HG03521 (cell line): ENCODE results near the gene CREB5.

ENCODE experiments used
- ATAC-seq: cut with Tn5 transposase; IDR thresholded peaks from one replicate; pipeline ENCODE4 v1.9.1; 2021; ENCODE audit warnings: mild to moderate bottlenecking, moderate library complexity; ENCODE audit not compliant: unreplicated experiment

The CREB5 gene

DNA sequence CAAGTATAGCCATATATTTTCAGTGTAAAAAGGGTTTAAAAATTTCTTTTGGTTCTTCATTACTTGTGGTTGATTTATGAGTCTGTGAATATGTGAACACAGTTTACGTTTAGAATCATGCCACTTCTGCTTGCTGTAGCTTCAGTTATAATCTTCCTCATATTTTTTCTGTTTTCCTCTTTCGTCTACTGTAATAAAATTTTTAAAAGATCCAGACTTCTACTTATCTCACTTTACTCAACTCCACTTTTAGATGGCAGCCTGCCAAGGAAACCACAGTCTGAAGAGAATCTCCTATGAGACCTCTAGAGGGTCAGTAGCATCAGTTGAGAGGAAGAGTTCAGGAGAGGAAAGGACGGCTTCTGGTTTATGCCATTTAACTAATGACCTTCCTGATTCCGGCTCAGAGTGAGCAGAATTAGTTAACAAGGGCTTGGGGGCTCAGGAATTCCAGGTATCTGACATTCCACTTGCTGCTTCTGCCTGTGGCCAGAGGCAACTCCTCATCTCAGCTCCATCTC, 21.4 kb downstream of the CREB5 start:
- ATAC-seq = no peak

DNA sequence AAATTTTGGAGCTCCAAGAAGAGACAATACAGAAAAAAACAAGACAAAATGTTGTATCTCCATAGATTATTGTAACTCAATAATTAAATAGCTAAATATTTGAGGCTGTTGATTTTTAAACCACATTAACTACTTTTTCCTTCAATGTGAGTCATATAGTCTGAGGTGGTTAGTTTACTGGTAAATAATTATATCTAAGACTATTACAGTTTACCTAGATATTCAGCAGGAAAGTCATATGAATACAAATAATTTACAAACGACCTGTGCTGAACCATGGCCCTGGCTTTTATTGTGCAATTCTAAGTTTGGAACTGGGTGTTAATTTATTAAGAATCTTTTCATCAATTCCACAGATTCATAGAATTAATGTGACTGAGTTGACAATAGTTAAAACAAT, 22.2 kb downstream of the CREB5 start:
- ATAC-seq = no peak

DNA sequence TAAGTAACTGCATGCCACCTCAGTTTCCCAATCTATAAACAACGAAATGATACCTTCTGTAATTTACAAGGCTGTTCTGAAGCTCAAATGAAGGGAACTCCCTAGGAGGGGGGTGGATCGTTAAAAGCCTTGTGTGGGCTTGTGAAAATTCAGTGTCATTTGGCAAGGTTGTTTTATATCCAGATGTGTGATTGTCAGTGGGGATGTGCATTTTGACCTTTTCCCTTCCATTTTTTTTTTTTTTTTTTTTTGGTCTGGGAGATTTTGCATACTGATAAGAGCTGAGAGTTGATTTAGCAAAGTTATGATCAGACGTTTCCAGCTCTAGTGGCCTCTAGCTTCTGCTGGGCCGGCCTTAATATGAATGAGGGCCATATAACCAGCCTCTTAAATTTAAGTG, 22.8 kb downstream of the CREB5 start:
- ATAC-seq = no peak

DNA sequence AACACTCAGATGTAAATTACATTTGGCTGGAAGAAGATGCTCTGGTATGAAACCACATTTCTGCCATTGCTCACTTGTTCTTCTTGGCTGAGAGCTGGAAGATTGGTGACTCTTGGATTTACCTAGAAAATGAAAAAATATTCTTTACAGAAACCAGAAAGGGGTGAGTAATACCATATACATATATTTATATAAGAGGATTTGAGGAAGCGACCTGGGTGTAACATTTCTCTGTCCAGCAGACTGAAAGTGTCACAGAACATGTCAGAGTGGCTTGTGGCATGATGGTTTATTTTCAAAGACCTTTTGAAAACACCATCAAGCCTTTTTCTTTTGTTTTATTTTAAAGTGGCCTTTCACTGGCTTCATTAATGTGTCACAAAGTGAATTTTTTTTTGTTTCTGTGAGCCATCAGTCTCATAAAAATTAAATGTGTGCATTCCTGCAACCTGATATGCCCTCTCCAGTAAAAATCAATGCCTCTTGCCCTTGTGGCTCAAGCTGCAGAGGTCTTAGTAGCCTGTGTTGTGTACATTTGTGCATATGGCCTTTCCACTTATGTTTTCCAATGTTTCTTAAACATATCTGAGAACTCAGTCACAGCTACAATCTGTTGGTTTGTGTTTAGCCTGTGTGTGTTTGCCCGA, 23.5 kb downstream of the CREB5 start:
- no peak for ATAC-seq

DNA sequence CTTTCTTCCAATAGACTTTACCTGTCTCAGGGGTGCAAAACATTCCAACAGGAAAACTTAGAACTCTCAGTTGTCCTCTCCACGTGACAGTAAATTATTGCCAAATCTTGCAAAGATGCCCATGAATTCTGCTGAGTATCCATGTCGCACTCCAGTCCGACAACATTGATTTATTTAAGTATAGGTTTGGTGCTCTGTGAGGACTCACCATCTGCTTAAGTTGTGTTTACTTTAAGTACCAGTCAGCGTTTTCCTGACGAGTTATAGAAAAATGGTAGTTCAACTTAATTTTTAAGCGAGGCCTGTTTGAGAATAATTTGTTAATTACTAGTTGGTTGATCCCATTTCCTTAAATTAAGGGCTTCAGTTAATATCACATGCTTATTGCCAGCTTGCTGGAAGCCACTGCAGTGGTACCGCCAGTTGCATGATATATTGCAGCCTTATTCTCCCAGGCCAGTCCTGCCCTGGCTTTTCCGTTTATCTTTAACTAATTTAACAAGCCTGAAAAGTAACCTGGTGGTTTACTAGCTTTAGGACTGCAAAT, 27.8 kb downstream of the CREB5 start:
- ATAC-seq = no peak

DNA sequence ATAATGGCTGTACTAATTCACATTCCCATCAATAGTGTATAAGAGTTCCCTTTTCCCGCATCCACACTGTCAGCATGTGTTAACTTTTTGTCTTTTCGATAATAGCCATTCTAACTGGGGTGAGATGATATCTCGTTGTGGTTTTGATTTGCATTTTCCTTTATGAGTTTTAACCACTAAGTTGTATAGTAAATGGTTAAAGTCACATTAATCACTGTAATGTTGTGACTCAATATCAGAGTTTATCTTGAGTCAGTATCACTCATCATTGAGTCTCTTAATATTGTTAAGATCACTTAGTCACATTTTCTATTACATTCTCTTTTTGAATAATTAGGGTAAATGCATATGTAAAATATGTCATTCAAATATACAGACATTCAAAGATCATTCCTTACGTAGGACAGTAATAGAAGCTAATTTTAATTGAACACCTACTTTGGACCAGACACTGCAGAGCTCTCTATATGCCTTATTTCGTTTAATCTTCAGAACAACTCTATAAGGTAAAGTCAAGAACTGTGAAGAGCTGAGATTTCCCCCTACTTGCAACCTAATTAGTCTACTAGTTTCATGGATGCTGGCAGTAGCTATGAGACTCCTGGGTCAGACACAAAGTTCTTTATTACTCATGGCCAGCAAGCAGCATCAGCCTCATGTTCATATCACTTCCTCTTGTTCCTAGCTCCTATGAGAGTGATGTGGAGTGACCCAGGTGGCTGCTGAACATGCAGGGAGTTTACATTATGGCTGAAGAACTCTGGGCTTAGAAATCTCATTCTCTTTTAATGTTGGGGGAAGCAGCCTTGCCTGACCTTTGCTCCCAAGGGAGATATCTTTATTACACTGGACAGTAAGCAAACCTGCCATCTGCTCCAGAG, 30.5 kb downstream of the CREB5 start:
- ATAC-seq = no peak

DNA sequence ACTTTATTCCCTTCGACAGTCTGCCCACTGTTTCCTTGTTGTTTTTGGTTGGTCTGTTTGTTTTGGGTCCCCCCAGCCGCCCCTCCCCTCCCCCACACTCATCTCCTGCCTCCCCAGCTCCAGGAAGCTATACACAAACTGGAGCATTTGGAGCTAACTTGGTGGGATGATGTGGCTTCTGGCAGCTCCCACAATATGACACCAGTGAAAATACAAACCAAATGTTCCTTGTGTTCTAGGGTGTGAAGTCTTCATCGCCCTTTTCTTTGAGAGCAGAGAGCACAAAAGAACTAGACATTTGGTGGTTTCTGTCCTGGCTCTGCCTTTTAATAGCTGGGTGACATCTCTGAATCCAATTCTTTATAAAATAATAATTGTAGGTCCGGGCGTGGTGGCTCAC, 33.8 kb downstream of the CREB5 start:
- no peak for ATAC-seq

DNA sequence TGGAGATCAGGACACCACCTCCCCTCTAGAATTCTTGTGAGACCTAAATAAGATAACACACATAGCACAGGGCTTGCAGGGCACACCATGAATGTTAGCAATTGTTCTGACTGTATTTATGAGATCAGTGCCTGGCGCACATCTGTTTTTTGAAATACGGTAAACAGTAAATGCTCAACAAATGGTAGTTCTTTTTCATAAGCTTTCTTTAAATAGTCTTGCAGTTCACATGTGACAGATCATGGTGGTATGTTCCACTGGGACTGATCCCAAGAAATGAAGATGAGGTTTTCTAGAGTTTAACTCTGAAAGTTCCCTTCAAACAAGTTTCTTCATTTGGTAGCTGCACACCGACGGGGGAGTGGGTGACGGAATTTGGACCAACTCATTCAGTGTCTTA, 34.8 kb downstream of the CREB5 start:
- ATAC-seq = no peak

DNA sequence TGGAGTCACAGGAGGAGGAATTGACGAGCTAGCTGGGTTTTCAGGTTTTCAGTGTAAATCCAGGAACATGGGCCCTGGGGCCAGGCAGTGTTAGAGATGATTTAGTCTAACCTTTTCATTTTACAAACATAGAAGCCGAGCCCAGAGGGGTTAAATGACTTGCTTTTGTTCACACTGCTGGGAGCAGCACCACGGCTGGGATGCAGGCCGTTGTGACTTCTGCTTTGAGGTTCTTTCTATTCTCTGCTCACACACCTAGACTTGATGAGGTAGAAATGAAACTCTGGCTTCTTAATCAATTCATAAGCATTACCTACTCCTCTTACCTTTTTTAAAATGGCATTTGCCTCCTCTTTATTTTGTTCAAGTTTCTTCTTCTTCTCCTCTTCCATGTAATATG, 36.4 kb downstream of the CREB5 start:
- ATAC-seq = no peak

DNA sequence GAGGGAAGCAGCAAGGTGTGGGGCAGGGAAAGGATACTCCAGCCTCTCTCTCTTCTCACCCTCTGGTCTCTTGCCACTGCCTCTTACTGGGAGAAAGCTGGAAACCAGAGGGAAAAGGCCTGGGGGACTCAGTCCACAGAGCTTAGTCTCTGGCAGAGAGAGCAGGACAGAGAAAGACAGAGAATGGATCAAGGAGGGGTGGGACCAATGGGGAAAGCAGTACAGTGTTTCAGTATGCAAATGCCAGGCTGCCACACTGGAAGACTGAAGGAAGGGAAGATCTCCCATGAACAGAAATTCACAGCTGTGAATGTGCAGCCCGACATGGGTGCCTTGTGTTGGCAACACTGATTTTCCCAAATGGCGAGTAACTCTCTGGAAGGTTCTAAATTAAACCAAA, 40.4 kb downstream of the CREB5 start:
- ATAC-seq = no peak

DNA sequence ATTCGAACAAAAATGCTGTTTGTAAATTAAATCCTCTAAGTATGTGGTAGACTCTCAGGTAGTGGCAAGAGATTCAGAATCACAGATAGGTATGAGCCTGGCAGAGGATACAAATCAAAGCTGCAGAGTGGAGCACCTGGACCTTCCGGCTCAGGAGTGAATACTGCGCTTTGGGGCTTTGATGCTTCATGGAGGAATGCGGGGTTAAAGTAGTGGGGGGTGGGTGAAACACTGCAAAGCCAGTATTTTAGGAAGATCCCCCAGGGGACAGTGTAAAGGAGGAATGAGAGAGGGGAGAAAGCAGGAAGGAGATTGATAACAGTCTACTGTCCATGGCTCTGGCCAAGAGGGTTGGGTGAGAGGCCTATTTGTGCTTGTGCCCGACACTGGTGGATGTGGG, 43.2 kb downstream of the CREB5 start:
- no peak for ATAC-seq

DNA sequence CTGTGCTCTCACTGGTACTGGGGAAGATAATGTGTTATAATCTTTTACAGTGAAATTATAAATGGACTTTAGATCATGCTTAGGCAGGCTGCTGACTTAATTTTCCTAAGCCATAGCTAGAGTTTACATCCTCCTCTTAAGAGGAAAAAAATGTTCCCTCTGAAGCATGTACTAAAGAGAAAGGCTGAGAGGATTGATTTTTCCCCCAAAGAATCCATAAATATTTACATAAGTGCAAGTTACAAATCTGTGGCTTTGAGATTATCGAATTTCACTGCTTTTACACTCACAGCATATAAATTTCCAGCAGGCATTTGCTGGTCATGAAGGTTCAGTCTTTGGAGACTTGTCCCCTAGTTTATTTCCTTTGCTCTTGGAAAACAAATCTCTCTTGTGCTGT, 43.7 kb downstream of the CREB5 start:
- no peak for ATAC-seq

DNA sequence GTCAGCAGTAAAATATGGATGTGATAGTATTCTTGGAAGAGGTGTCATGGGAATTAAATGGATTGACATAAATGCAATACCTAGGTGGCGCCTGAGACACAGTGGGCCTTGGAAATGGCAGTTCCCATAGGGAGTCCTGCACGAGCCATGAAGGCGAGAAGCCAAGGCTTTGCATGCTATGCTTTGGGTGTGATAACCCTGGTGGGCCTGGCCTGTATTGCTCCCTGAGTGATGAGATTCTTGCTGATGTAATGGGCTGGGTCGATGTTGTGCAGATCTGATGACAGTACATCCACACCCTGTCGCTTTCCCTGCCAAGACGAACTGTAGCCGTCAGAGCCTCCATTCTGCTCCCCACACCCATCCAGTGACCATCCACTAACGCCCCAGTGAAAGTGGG, 46.4 kb downstream of the CREB5 start:
- ATAC-seq = no peak

DNA sequence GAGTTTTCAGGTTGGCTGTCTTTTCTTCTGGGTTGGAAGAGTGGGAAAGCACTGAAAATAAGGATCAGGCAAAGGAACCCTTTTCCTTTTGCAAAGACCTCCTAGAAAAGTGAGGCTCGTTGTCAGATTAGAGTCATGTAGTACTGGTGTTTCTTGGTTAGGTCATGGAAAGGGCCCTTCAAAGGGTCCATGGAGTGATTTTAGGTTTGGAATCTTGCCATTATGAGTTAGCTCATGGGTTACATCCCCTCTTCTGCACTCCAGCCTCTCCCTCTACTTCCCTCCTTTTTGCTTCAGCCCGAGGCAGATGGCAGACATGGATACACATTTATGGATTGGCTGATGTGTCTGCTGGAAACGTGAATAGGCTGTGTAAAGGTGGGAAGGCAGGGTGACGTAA, 47.0 kb downstream of the CREB5 start:
- ATAC-seq = no peak

DNA sequence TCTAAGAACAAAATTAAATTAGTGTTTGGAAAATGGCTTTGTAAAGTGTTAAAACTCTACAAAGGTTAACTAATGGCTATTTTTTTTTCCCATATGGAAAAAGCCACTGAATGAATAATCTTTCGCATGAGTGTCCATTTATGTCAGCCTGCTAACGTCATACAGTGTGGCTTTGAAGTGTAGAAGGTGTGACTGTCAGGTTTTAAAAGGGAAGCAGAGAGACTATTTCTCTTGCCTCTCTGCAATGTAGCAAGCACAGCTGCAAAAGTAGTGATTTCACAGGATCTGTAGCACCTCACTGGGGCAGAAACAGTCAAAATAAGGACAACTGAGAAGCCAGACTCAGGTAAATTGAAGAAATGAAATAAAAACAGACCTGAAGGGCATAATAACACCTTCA, 53.4 kb downstream of the CREB5 start:
- ATAC-seq = no peak

DNA sequence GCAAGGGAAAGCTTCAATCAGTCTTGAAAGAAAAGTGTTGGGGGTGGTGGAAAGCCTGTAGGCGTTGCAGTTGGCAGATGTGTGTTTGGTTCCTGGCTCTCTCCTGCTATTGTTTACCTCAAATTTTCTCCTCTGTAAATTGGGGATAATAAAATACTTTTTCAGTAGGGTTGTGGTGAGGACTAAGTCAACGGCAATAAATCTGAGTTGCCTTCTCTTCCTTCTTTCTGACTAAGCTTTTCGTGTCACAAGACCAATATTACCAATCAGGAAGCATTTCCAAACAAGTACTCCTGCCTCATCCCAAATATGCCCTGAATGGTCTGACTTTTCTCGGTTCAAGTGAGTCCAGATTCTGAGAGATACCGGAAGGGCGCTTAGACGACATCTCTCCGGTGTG, 54.0 kb downstream of the CREB5 start:
- no peak for ATAC-seq

DNA sequence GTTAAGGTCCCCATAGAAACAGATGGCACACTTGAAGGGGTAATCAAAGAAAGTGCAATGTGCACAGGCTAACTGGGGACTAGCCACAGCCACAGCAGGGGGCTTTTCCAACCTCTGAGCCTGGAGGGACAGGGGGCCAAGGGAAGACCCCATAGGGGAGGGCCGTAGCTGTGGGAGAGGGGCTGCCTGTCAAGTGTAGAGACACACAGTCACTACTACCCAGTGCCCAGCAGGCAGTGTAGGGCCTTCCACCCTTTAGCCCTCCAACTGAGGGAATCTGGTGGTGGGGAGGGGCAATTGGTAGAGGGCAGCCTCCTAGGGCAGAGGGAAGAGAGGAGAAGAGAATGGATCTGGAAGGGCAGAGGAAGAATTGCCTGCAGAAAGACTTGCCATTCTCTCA, 54.6 kb downstream of the CREB5 start:
- ATAC-seq = no peak

DNA sequence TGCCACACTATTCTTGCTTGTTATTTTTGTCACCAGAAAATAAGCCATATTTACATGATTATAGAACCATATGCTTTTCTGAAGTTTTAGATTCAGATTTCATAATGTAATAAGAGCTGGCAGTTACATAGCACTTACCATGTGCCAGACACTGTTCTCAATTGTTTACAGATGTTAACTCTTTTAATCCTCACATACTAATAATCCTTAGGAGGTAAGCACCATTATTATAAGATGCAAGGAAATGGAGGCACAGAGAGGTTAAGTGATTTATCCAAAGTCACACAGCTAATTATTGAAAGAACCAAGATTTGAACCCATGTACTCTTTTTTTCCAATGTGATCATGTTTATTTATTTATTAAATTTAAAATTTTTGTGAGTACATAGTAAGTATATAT, 57.2 kb downstream of the CREB5 start:
- ATAC-seq = no peak

DNA sequence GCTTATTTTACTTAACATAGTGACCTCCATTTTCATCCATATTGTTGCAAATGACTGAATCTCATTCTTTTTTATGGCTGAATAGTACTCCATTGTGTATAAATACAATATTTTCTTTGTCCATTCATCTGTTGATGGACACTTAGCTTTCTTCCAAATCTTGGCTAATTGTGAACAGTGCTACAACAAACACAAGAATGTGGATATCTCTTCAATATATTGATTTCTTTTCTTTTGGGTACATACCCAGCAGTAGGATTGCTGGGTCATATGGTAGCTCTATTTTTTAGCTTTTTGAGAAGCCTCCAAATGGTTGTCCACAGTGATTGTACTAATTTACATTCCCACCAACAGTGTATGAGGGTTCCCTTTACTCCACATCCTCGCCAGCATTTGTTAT, 58.0 kb downstream of the CREB5 start:
- ATAC-seq = no peak

DNA sequence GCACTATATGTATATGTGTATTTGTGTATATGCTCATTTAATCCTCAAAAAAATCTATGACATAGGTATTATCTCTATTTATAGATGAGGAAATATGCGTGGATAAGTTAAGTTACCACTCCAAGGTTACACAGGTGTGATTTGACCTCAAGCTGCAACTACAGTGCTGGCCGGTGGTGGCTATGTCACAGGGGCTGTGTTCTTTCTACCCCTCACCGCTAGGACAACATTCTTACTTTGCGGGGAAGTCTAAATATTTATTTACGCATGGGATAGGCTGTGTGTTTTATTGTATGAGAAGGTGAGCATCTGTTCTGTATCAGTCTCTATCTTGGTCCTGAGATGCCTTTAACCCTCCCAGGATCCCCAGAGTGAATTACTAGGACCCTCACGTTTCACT, 60.0 kb downstream of the CREB5 start:
- ATAC-seq = no peak

DNA sequence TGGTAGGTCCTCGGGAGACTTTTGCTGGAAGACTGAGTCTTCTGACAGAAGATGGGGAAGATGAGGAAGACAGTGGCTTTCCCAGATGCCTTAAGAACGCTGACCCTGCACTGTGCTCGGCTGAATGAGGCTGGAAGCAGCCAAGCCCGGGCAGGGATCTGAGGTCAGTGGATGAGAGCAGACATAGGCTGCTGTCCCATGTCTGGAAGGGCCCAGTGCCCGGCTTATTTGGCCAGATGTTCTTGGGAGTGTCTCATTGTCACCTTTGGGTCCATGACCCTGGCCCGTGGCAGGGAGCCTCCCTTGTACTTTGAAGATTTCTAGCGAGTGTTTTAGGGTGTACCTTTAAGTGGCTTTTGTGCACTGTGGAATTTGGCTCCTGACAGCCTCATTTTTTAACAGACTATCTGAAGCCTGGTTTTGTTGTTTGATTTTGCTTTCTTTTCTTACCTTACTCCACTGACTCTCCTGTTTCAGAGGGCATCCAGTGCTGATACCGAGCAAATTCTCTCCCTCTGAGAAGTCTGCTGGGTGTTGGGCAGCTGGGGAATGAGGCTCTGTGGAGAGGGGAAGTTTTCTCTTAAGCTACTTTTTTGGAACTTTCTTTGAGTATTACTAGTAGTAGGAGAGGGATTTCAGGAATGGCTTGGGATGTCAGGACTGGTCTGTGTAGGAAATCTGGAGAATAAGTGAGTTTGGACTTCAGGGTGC, 61.4 kb downstream of the CREB5 start:
- ATAC-seq = no peak

DNA sequence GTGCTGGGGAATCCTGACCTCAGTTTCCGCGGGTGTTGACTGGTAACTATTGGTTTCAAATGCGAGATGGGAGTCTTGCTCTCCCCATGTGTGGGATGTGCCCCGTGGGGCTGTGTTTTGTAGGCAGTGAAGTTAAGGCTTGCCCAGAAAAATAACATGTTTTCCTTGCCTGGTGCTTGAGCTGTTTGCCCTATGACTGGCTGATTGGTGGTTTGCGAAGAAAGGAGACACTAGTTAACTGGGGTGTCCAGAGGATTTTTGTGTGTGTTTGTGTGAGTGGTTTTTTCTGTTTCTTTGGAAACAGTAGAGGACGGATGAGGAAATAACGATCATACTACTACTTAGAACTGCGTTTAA, 61.9 kb downstream of the CREB5 start:
- ATAC-seq = no peak
